ENCODE data around the gene BCL2L1. TPM values are rescaled to one million over a fixed set of nuclear protein-coding genes. Genes with fewer than 3 reads are reported as not detected.

The BCL2L1 gene
- total RNA-seq, 2 experiments from 2014 or later: 64.2 to 88.8 TPM

DNA sequence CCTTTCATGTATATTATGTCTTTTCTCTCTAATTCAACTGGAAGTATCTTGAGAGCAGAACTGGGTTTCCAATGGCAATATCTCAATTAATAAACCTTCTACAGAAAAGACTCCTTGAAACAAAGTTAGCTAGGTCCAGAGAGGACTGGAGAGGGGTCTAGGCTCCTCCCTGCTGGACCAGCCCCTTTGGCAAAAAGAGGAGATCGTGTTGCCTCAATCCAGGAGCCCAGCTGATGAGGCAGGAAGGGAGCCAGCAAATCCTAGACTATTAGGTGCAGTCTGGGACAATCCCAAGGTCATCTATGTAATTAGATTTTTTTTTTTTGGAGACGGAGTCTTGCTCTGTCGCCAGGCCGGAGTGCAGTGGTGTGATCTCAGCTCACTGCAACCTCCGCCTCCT, 21.9 kb downstream of the BCL2L1 start:
- Histone ChIP-seq H3K79me2 (ENCODE audit: insufficient read depth, low read depth, low read length) (peaks cover 75% of the 10 kb centered on the region), H4K20me1 (ENCODE audit: insufficient read depth, low read length) (no peaks in the 10 kb centered on the region), H3K4me1 (ENCODE audit: insufficient read depth, low read length, poor library complexity, severe bottlenecking) (peaks cover 49% of the 10 kb centered on the region), H3K9me3 (ENCODE audit: low read length) (no peaks in the 10 kb centered on the region), H3K4me2 (ENCODE audit: low read length) (no peak overlapping the region), H3K9me2 (ENCODE audit: insufficient read depth, low read length) (no peaks in the 10 kb centered on the region), H3K36me3 (ENCODE audit: insufficient read depth, low read length) (peaks cover 78% of the 10 kb centered on the region), H3K4me3 (ENCODE audit: low read depth, low read length, poor library complexity, severe bottlenecking) (no peak overlapping the region), H3K27ac (ENCODE audit: low read depth, low read length, poor library complexity, severe bottlenecking) (no peak overlapping the region), H2AFZ (ENCODE audit: low read length) (no peak overlapping the region)
- intact Hi-C loops (cut with micrococcal nuclease; ENCODE audit: unreplicated experiment): no loop called here
- POLR2A ChIA-PET: interaction anchor here (0.6 to 5.5 kb wide), 6 partner anchors 8 to 40 kb away, joined by 3 to 31 read pairs (median 4); no protein-coding TSS in a partner anchor
- no TSS peak for BruUV-seq (replicated peaks)
- DNase-seq (ENCODE audit: low spot score): no peak
- CTCF ChIA-PET (ENCODE audit: unreplicated experiment): interaction anchor here (0.6 kb wide), 1 partner anchor 36 kb away, joined by 3 read pairs; no protein-coding TSS in a partner anchor
- no peak for TF ChIP-seq EZH2phosphoT487 (IDR thresholded peaks at IDR 0.05; ENCODE audit: borderline replicate concordance, low read depth, low read length)
- TF ChIP-seq CTCF (conservative IDR thresholded peaks at IDR 0.05; ENCODE audit: low read length): no peak

GRCh38 chr20:31699801-31700728, 22.6 kb downstream of the BCL2L1 start:
- H3K9me2 ChIP-seq (ENCODE audit: insufficient read depth, low read length): no peaks in the 10 kb centered on the region
- TSS peak; percentile 11 for BruUV-seq (replicated peaks)
- H3K4me3 ChIP-seq (ENCODE audit: low read depth, low read length, poor library complexity, severe bottlenecking): peak overlapping the region; percentile 37
- H3K36me3 ChIP-seq (ENCODE audit: insufficient read depth, low read length): peaks cover 80% of the 10 kb centered on the region
- DNase-seq (ENCODE audit: low spot score): no peak
- CTCF ChIA-PET (ENCODE audit: unreplicated experiment): interaction anchor here (0.6 to 1.6 kb wide), 3 partner anchors 11 to 35 kb away, joined by 3 to 10 read pairs (median 4); partner anchors contain the start of gene BCL2L1
- peaks cover 47% of the 10 kb centered on the region for H3K4me1 ChIP-seq (ENCODE audit: insufficient read depth, low read length, poor library complexity, severe bottlenecking)
- H3K4me2 ChIP-seq (ENCODE audit: low read length): peak overlapping the region; percentile 62
- intact Hi-C loops (cut with micrococcal nuclease; ENCODE audit: unreplicated experiment): no loop called here
- no peaks in the 10 kb centered on the region for H3K9me3 ChIP-seq (ENCODE audit: low read length)
- TF ChIP-seq EZH2phosphoT487 (IDR thresholded peaks at IDR 0.05; ENCODE audit: borderline replicate concordance, low read depth, low read length) (no peak), CTCF (conservative IDR thresholded peaks at IDR 0.05; ENCODE audit: low read length) (no peak)
- no peaks in the 10 kb centered on the region for H4K20me1 ChIP-seq (ENCODE audit: insufficient read depth, low read length)
- no peak overlapping the region for H2AFZ ChIP-seq (ENCODE audit: low read length)
- peak overlapping the region; percentile 58 for H3K27ac ChIP-seq (ENCODE audit: low read depth, low read length, poor library complexity, severe bottlenecking)
- peaks cover 78% of the 10 kb centered on the region for H3K79me2 ChIP-seq (ENCODE audit: insufficient read depth, low read depth, low read length)
- POLR2A ChIA-PET: interaction anchor here (0.6 to 5.5 kb wide), 8 partner anchors 8 to 39 kb away, joined by 3 to 31 read pairs (median 6); partner anchors contain the start of gene BCL2L1

All from OCI-LY7 (cell line).